Measurements from ENCODE around the gene PGP. TPM values are rescaled to one million over a fixed set of nuclear protein-coding genes. Genes with fewer than 3 reads are reported as not detected.

PGP gene
- total RNA-seq, 1 experiment from 2014 or later = 32.6 TPM

- H3K27ac ChIP-seq (ENCODE audit: low read depth, low read length) = peak overlapping the region; percentile 13; the same call in 1 of the 2 replicates
- ATAC-seq (no peak), DNase-seq (ENCODE audit: low read depth, low spot score) (no peak)
- peaks cover 7 to 35% of the 10 kb centered on the region in 2 experiments; a peak in 3 of 4 replicates for H3K36me3 ChIP-seq (ENCODE audit: control insufficient read depth in 1 of 2, insufficient read depth in 2 of 2, low read length in 2 of 2)
- H3K9me2 ChIP-seq (ENCODE audit: insufficient read depth) = no peaks in the 10 kb centered on the region
- ChIA-PET RAD21 (ENCODE audit: low non-redundant PET in 1 of 2, low total read pairs in 2 of 2, uncharacterized antibody in 2 of 2, unreplicated experiment in 2 of 2) (no interaction called here), POLR2A (interaction anchor here (2.7 kb wide), 1 partner anchor 11 kb away, joined by 14 read pairs; the partner anchor contains the start of gene TRAF7), CTCF (no interaction called here)
- no peak overlapping the region for H3K4me3 ChIP-seq (replicated peaks in 1 of 2; ENCODE audit: low read depth in 1 of 2, low read length in 2 of 2)
- peaks cover 63% of the 10 kb centered on the region for H3K79me2 ChIP-seq (ENCODE audit: insufficient read depth, low read length)
- no TSS peak for BruUV-seq (replicated peaks)
- H3K27me3 ChIP-seq (ENCODE audit: insufficient read depth, low read length) = no peaks in the 10 kb centered on the region
- no peak overlapping the region for H3K9ac ChIP-seq (ENCODE audit: low read length)
- TF ChIP-seq MAX (IDR thresholded peaks at IDR 0.05) (no peak), JUND (IDR thresholded peaks at IDR 0.05) (no peak), SRF (IDR thresholded peaks at IDR 0.05; ENCODE audit: low read depth) (no peak), CBX3 (IDR thresholded peaks at IDR 0.05; ENCODE audit: low read depth) (no peak), SP1 (IDR thresholded peaks at IDR 0.05; ENCODE audit: low read depth) (no peak), TCF7L2 (IDR thresholded peaks at IDR 0.05; ENCODE audit: borderline replicate concordance, extremely low read depth, insufficient read depth, insufficient read length) (no peak), EGR1 (IDR thresholded peaks at IDR 0.05; ENCODE audit: low read depth) (no peak), YY1 (IDR thresholded peaks at IDR 0.05; ENCODE audit: extremely low read depth, insufficient replicate concordance, low read depth, low read length) (no peak), ELF1 (IDR thresholded peaks at IDR 0.05; ENCODE audit: borderline replicate concordance, low read depth) (no peak), EZH2 (IDR thresholded peaks at IDR 0.05) (no peak), FOSL1 (IDR thresholded peaks at IDR 0.05; ENCODE audit: low read depth) (no peak), SIN3A (IDR thresholded peaks at IDR 0.05; ENCODE audit: low read depth) (no peak), CTCF (IDR thresholded peaks at IDR 0.05 in 2 of 3, conservative IDR thresholded peaks at IDR 0.05 in 1 of 3; ENCODE audit: borderline replicate concordance in 1 of 3, insufficient read depth in 1 of 3, low read depth in 2 of 3, low read length in 2 of 3) (no peak), POLR2AphosphoS5 (IDR thresholded peaks at IDR 0.05; ENCODE audit: low read depth, low read length) (no peak), ZFX (IDR thresholded peaks at IDR 0.05) (no peak)
- intact Hi-C loops (cut with micrococcal nuclease) = no loop called here
- no peaks in the 10 kb centered on the region for H4K20me1 ChIP-seq (ENCODE audit: insufficient read depth)
- H3K9me3 ChIP-seq (ENCODE audit: control insufficient read depth in 1 of 2, insufficient read depth in 1 of 2, low read depth in 1 of 2, low read length in 2 of 2) = no peaks in the 10 kb centered on the region
- no peak overlapping the region for H2AFZ ChIP-seq (ENCODE audit: low read depth, low read length, poor library complexity, severe bottlenecking)
- no peak overlapping the region for H3K4me2 ChIP-seq (ENCODE audit: low read length)
- peaks cover 21 to 26% of the 10 kb centered on the region in 2 experiments for H3K4me1 ChIP-seq (ENCODE audit: control insufficient read depth in 1 of 2, insufficient read depth in 2 of 2, low read length in 2 of 2)
Observed at GRCh38 chr16:2166263-2167067, 48.2 kb downstream of the PGP start.
